ENCODE data around the gene POPDC3. TPM values are rescaled to one million over a fixed set of nuclear protein-coding genes. Genes with fewer than 3 reads are reported as not detected.

The POPDC3 gene
- total RNA-seq, 2 donors from 2014 or later = not detected

DNA sequence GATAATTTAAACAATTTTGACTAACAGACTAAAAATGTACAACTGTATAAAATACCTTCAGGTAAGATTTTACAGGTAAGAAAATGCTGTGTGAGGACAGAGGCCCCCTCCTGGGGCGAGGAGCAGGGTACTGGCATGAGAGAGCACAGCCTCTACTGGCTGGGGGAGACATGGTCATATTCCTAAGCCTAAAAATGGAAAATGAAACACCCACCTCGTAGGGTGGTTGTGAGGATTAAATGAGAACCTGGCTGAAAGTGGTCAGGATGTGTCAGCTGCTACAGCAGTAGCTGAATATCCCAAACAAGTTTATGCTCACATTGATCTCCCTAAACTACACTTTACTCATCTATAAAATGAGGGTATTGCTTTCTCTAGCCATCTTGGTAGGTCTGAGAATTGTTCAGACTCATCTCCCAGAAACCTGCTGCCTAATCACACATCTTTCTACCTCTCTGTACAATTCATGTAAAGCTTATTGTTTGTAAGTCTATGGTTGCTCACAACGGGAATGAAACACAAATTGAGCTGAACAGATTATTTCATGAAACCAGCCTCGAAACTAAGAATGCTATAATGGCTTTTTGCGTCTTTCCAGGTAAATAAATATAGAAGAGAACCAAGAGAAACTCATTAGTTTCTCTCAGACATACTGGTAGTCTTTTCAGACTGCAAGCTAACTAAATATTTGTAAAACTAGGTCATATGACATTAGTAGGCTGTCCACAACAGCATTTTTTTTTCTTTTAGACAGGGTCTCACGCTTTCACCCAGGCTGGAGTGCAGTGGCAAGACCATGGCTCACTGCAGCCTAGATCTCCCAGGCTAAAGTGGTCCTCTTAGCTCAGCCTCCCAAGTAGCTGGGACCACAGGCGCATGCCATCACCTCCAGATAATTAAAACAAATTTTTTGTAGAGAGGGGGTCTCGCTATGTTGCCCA lies 69.6 kb downstream of the POPDC3 start:
- ATAC-seq (no peak), DNase-seq (no peak)
- intact Hi-C loops (cut with DNase I, micrococcal nuclease) = no loop called here

DNA sequence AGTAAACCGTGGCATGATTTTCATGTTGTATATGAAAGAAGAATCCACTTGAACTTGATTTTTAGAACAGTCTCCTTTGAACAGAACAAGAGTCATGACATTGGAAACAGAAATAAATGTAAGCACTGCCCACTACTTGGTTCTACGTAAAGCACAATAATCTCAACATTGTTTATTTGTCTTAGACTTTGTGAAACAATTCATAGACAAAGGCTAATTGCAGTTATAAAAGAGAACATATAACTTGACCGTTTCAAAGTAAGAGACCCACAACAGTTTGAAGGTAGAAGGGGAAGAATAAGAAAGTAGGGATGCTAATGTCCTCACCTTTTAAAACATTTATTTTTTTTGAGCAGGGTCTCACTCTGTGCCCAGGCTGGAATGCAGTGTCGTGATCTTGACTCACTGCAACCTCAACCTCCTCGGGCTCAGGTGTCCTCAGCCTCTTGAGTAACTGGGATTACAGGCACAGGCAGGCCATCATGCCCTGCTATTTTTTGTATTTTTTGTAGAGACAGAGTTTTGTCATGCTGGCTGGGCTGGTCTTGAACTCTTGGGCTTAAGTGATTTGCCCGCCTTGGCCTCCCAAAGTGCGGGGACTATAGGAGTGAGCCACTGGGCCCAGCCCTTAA lies 71.1 kb downstream of the POPDC3 start:
- intact Hi-C loops (cut with DNase I, micrococcal nuclease) = no loop called here
- DNase-seq (no peak), ATAC-seq (peak; percentile 91)

Other genes starting within 250 kb of the POPDC3 start
- not detected for gene LIN28B, start 222.9 kb downstream of the POPDC3 start, total RNA-seq
- 10 to 100 TPM; 73.2 to 80.1 TPM for gene PREP, start 223.1 kb upstream of the POPDC3 start, total RNA-seq